WTC11 (cell line): ENCODE measurements around the gene PTPN2. TPM values are rescaled to one million over a fixed set of nuclear protein-coding genes. Genes with fewer than 3 reads are reported as not detected.

Source experiments
- ATAC-seq: fragments of 200-7000 bp; cut with Tn5 transposase; 2 replicates; pipeline ENCODE4 v1.10.0; 2021; ENCODE audit warnings: mild to moderate bottlenecking, moderate library complexity
- CTCF ChIA-PET: fragments of 300-600 bp; sonication (Branson Sonifier 250); formaldehyde crosslinking; loops from one replicate; lab custom pipeline; 2021; ENCODE audit warnings: antibody characterized with exemption; lab: Charles Lee
- POLR2A ChIA-PET: fragments of 350-600 bp; sonication (Branson Sonifier 250); formaldehyde crosslinking; loops from one replicate; lab custom pipeline; 2021; ENCODE audit warnings: antibody characterized with exemption; lab: Charles Lee
- DNase-seq: peaks from one replicate; pipeline ENCODE4 v3.0.0; 2021; ENCODE audit warnings: low spot score
- H3K27ac Mint-ChIP-seq: 2 replicates; pipeline ENCODE4 v1.8.0; 2021; ENCODE audit warnings: mixed read lengths
- H3K27me3 Mint-ChIP-seq: 2 replicates; pipeline ENCODE4 v1.8.0; 2021; ENCODE audit warnings: low read depth, mild to moderate bottlenecking, moderate library complexity, mixed read lengths
- H3K36me3 Mint-ChIP-seq: 2 replicates; pipeline ENCODE4 v1.8.0; 2021; ENCODE audit warnings: mixed read lengths
- H3K4me1 Mint-ChIP-seq: 2 replicates; pipeline ENCODE4 v1.8.0; 2022; ENCODE audit warnings: mixed read lengths
- H3K4me3 Mint-ChIP-seq: 2 replicates; pipeline ENCODE4 v1.8.0; 2021; ENCODE audit warnings: mild to moderate bottlenecking, moderate library complexity, mixed read lengths
- H3K9me3 Mint-ChIP-seq: 2 replicates; pipeline ENCODE4 v1.8.0; 2021; ENCODE audit warnings: mixed read lengths
- FOXJ3 ChIP-seq: sonication (generic); formaldehyde crosslinking; IDR thresholded peaks from 2 replicates; pipeline ENCODE4 v1.9.0; 2021; ENCODE audit warnings: missing genetic modification reagents, mild to moderate bottlenecking, borderline replicate concordance
- IRF2 ChIP-seq: sonication (generic); formaldehyde crosslinking; IDR thresholded peaks from 2 replicates; pipeline ENCODE4 v1.8.0; 2022; ENCODE audit warnings: low read depth, missing genetic modification reagents, borderline replicate concordance
- JAZF1 ChIP-seq: fragments of 250-450 bp; sonication (Bioruptor Pico); IDR thresholded peaks from 2 replicates; pipeline ENCODE4 v1.9.0; 2021; ENCODE audit warnings: moderate library complexity, mild to moderate bottlenecking, inconsistent platforms
- NFATC4 ChIP-seq: fragments of 250-450 bp; sonication (Bioruptor Pico); IDR thresholded peaks from 2 replicates; pipeline ENCODE4 v1.9.0; 2021; ENCODE audit warnings: mild to moderate bottlenecking
- NR2C2 ChIP-seq: sonication (generic); formaldehyde crosslinking; IDR thresholded peaks from 2 replicates; pipeline ENCODE4 v1.8.0; 2022; ENCODE audit warnings: mild to moderate bottlenecking, missing genetic modification reagents
- PRRX2 ChIP-seq: fragments of 250-450 bp; sonication (Bioruptor Pico); IDR thresholded peaks from 2 replicates; pipeline ENCODE4 v1.8.0; 2021; ENCODE audit warnings: mild to moderate bottlenecking
- ZNF219 ChIP-seq: sonication (generic); formaldehyde crosslinking; IDR thresholded peaks from 2 replicates; pipeline ENCODE4 v1.8.0; 2023; ENCODE audit warnings: missing genetic modification reagents, mild to moderate bottlenecking, borderline replicate concordance
- ZNF317 ChIP-seq: sonication (generic); formaldehyde crosslinking; IDR thresholded peaks from 2 replicates; pipeline ENCODE4 v1.8.1; 2023; ENCODE audit warnings: low read depth, mild to moderate bottlenecking, moderate library complexity, missing genetic modification reagents, borderline replicate concordance
- ZNF423 ChIP-seq: fragments of 250-450 bp; sonication (Bioruptor Pico); IDR thresholded peaks from 2 replicates; pipeline ENCODE4 v2.1.2; 2022; ENCODE audit warnings: mild to moderate bottlenecking, moderate library complexity
- total RNA-seq: library from RNA; stranded (reverse); gene quantifications from 3 replicates; pipeline ENCODE4 v1.2.3, GENCODE V29; 2021
- TF ChIP-seq, protein P1 (sequence below): sonication (generic); formaldehyde crosslinking; IDR thresholded peaks from 2 replicates; pipeline ENCODE4 v1.8.0; 2022; ENCODE audit warnings: mild to moderate bottlenecking, missing genetic modification reagents
- TF ChIP-seq, protein P2 (sequence below): sonication (generic); formaldehyde crosslinking; IDR thresholded peaks from 2 replicates; pipeline ENCODE4 v1.8.1; 2023; ENCODE audit warnings: mild to moderate bottlenecking, missing genetic modification reagents, moderate library complexity
- TF ChIP-seq, protein P3 (sequence below): fragments of 250-450 bp; sonication (Bioruptor Pico); IDR thresholded peaks from 2 replicates; pipeline ENCODE4 v2.1.2; 2022; ENCODE audit warnings: mild to moderate bottlenecking, moderate library complexity
- TF ChIP-seq, protein P4 (sequence below): sonication (generic); formaldehyde crosslinking; IDR thresholded peaks from 2 replicates; pipeline ENCODE4 v1.8.0; 2023; ENCODE audit warnings: missing genetic modification reagents, mild to moderate bottlenecking, borderline replicate concordance
- TF ChIP-seq, protein P5 (sequence below): sonication (generic); formaldehyde crosslinking; IDR thresholded peaks from 2 replicates; pipeline ENCODE4 v1.8.0; 2022; ENCODE audit warnings: mild to moderate bottlenecking, missing genetic modification reagents
- TF ChIP-seq, protein P6 (sequence below): fragments of 250-450 bp; sonication (Bioruptor Pico); IDR thresholded peaks from 2 replicates; pipeline ENCODE4 v1.9.0; 2021; ENCODE audit warnings: moderate library complexity, mild to moderate bottlenecking, inconsistent platforms, borderline replicate concordance
- TF ChIP-seq, protein P7 (sequence below): sonication (generic); formaldehyde crosslinking; IDR thresholded peaks from 2 replicates; pipeline ENCODE4 v1.8.1; 2023; ENCODE audit warnings: mild to moderate bottlenecking, missing genetic modification reagents
- TF ChIP-seq, protein P8 (sequence below): fragments of 250-450 bp; sonication (Bioruptor Pico); IDR thresholded peaks from 2 replicates; pipeline ENCODE4 v1.9.0; 2021; ENCODE audit warnings: mild to moderate bottlenecking

PTPN2 gene
- total RNA-seq, 1 experiment from 2014 or later, result 37.7 TPM

DNA sequence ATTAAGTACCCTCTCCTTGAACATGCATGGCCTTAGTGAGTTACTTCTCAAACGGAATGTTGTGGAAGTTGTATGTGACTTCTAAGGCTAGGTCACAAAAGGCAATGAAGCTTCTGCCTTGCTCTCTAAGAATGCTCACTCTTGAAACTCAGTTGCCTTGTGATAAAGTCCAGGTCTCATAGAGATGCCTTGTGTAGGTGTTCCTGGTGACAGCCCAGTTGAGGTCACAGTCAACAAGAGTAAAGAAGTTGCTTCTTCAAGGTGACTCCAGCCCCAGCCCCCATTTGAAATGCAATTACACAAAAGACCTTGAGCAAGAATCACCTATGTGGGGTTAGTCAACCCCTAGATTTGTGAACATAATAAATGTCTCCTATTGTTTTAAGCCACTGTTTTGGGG, 35.6 kb downstream of the PTPN2 start:
- no peak overlapping the region for H3K27ac Mint-ChIP-seq
- H3K4me3 Mint-ChIP-seq, result no peak overlapping the region
- no peaks in the 10 kb centered on the region for H3K36me3 Mint-ChIP-seq
- no peaks in the 10 kb centered on the region for H3K27me3 Mint-ChIP-seq
- H3K4me1 Mint-ChIP-seq, result peaks cover 18% of the 10 kb centered on the region
- ChIA-PET POLR2A (interaction anchor here (0.8 kb wide), 1 partner anchor 35 kb away, joined by 6 read pairs; no protein-coding TSS in a partner anchor), CTCF (no interaction called here)
- ATAC-seq, result no peak
- DNase-seq, result no peak
- TF ChIP-seq NR2C2 (CRISPR knock-in tag), result no peak
- TF ChIP-seq, protein P1, sequence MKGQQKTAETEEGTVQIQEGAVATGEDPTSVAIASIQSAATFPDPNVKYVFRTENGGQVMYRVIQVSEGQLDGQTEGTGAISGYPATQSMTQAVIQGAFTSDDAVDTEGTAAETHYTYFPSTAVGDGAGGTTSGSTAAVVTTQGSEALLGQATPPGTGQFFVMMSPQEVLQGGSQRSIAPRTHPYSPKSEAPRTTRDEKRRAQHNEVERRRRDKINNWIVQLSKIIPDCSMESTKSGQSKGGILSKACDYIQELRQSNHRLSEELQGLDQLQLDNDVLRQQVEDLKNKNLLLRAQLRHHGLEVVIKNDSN, result no peak
- TF ChIP-seq, protein P2, sequence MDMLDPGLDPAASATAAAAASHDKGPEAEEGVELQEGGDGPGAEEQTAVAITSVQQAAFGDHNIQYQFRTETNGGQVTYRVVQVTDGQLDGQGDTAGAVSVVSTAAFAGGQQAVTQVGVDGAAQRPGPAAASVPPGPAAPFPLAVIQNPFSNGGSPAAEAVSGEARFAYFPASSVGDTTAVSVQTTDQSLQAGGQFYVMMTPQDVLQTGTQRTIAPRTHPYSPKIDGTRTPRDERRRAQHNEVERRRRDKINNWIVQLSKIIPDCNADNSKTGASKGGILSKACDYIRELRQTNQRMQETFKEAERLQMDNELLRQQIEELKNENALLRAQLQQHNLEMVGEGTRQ (CRISPR knock-in tag), result no peak
- no peaks in the 10 kb centered on the region for H3K9me3 Mint-ChIP-seq

DNA sequence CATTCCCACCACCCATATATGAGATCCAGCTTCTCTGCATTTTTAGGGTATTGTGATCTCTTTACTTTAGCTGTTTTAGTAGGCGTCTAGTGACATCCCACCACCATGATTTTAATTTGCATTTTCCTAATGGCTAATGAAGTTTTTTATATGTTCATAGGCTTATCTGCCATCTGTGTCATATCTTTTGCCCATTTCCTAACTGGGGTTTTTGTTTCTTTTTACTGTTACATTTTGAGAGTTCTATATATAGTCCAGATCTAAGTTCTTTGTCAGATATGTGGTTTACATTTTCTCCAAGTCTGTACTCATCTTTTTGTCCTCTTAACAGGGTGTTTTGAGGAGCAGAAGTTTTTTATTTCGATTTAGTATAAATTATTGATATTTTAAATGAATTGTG, 39.6 kb downstream of the PTPN2 start:
- H3K4me1 Mint-ChIP-seq, result peaks cover 34% of the 10 kb centered on the region
- DNase-seq (no peak), ATAC-seq (no peak)
- 0 out of 2 replicates have a peak, but pooled peaks cover 2% of the 10 kb centered on the region for H3K36me3 Mint-ChIP-seq
- no peaks in the 10 kb centered on the region for H3K27me3 Mint-ChIP-seq
- CTCF ChIA-PET, result no interaction called here
- no peak overlapping the region for H3K4me3 Mint-ChIP-seq
- TF ChIP-seq FOXJ3 (CRISPR knock-in tag), result no peak
- TF ChIP-seq, protein P3, sequence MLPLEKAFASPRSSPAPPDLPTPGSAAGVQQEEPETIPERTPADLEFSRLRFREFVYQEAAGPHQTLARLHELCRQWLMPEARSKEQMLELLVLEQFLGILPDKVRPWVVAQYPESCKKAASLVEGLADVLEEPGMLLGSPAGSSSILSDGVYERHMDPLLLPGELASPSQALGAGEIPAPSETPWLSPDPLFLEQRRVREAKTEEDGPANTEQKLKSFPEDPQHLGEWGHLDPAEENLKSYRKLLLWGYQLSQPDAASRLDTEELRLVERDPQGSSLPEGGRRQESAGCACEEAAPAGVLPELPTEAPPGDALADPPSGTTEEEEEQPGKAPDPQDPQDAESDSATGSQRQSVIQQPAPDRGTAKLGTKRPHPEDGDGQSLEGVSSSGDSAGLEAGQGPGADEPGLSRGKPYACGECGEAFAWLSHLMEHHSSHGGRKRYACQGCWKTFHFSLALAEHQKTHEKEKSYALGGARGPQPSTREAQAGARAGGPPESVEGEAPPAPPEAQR, result no peak
- TF ChIP-seq NFATC4 (CRISPR knock-in tag), result no peak
- TF ChIP-seq JAZF1, result no peak
- TF ChIP-seq, protein P4, sequence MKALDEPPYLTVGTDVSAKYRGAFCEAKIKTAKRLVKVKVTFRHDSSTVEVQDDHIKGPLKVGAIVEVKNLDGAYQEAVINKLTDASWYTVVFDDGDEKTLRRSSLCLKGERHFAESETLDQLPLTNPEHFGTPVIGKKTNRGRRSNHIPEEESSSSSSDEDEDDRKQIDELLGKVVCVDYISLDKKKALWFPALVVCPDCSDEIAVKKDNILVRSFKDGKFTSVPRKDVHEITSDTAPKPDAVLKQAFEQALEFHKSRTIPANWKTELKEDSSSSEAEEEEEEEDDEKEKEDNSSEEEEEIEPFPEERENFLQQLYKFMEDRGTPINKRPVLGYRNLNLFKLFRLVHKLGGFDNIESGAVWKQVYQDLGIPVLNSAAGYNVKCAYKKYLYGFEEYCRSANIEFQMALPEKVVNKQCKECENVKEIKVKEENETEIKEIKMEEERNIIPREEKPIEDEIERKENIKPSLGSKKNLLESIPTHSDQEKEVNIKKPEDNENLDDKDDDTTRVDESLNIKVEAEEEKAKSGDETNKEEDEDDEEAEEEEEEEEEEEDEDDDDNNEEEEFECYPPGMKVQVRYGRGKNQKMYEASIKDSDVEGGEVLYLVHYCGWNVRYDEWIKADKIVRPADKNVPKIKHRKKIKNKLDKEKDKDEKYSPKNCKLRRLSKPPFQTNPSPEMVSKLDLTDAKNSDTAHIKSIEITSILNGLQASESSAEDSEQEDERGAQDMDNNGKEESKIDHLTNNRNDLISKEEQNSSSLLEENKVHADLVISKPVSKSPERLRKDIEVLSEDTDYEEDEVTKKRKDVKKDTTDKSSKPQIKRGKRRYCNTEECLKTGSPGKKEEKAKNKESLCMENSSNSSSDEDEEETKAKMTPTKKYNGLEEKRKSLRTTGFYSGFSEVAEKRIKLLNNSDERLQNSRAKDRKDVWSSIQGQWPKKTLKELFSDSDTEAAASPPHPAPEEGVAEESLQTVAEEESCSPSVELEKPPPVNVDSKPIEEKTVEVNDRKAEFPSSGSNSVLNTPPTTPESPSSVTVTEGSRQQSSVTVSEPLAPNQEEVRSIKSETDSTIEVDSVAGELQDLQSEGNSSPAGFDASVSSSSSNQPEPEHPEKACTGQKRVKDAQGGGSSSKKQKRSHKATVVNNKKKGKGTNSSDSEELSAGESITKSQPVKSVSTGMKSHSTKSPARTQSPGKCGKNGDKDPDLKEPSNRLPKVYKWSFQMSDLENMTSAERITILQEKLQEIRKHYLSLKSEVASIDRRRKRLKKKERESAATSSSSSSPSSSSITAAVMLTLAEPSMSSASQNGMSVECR (CRISPR knock-in tag), result no peak
- TF ChIP-seq, protein P5, sequence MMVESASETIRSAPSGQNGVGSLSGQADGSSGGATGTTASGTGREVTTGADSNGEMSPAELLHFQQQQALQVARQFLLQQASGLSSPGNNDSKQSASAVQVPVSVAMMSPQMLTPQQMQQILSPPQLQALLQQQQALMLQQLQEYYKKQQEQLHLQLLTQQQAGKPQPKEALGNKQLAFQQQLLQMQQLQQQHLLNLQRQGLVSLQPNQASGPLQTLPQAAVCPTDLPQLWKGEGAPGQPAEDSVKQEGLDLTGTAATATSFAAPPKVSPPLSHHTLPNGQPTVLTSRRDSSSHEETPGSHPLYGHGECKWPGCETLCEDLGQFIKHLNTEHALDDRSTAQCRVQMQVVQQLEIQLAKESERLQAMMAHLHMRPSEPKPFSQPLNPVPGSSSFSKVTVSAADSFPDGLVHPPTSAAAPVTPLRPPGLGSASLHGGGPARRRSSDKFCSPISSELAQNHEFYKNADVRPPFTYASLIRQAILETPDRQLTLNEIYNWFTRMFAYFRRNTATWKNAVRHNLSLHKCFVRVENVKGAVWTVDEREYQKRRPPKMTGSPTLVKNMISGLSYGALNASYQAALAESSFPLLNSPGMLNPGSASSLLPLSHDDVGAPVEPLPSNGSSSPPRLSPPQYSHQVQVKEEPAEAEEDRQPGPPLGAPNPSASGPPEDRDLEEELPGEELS (CRISPR knock-in tag), result no peak
- TF ChIP-seq ZNF317, result no peak
- no peak for TF ChIP-seq PRRX2 (CRISPR knock-in tag)
- TF ChIP-seq, protein P6, sequence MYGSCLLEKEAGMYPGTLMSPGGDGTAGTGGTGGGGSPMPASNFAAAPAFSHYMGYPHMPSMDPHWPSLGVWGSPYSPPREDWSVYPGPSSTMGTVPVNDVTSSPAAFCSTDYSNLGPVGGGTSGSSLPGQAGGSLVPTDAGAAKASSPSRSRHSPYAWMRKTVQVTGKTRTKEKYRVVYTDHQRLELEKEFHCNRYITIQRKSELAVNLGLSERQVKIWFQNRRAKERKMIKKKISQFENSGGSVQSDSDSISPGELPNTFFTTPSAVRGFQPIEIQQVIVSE (CRISPR knock-in tag), result no peak
- no peak for TF ChIP-seq ZNF219
- no peak for TF ChIP-seq ZNF423
- TF ChIP-seq, protein P7, sequence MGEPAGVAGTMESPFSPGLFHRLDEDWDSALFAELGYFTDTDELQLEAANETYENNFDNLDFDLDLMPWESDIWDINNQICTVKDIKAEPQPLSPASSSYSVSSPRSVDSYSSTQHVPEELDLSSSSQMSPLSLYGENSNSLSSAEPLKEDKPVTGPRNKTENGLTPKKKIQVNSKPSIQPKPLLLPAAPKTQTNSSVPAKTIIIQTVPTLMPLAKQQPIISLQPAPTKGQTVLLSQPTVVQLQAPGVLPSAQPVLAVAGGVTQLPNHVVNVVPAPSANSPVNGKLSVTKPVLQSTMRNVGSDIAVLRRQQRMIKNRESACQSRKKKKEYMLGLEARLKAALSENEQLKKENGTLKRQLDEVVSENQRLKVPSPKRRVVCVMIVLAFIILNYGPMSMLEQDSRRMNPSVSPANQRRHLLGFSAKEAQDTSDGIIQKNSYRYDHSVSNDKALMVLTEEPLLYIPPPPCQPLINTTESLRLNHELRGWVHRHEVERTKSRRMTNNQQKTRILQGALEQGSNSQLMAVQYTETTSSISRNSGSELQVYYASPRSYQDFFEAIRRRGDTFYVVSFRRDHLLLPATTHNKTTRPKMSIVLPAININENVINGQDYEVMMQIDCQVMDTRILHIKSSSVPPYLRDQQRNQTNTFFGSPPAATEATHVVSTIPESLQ (CRISPR knock-in tag), result no peak
- no peak for TF ChIP-seq IRF2 (CRISPR knock-in tag)
- TF ChIP-seq, protein P8, sequence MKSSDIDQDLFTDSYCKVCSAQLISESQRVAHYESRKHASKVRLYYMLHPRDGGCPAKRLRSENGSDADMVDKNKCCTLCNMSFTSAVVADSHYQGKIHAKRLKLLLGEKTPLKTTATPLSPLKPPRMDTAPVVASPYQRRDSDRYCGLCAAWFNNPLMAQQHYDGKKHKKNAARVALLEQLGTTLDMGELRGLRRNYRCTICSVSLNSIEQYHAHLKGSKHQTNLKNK, result no peak
- no peaks in the 10 kb centered on the region for H3K9me3 Mint-ChIP-seq
- H3K27ac Mint-ChIP-seq, result no peak overlapping the region
- POLR2A ChIA-PET, result no interaction called here
